ENCODE data around the gene SMCP.
A peak's percentile ranks its signal among the peaks of the same experiment; 100 is the strongest.

The SMCP gene, protein sequence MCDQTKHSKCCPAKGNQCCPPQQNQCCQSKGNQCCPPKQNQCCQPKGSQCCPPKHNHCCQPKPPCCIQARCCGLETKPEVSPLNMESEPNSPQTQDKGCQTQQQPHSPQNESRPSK

DNA sequence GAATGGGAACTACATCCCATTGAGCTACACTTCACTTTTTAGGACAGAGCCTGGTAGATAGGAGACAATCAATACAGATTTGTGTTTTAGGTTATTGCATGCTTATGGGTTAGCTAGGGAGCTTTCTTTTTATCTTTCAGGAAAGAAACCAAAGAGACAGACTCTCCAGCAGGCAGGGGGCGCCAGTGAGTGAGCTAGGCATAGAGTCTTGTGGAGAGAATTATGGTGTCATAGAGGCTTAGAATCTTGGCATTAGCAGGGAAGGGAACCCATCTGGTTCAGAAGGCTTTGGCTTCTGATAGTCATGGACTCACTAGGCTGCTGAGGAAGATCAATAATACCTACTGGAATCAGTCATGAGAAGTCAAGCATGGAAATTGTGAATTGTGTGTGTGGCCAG, at the start of gene SMCP:
TSS of gene SMCP (plus strand) at position 281 of the 400 bp plus-strand sequence. CDS start 6,101 bp downstream, outside the sequence.
- no peak for DNase-seq (ENCODE audit: low read depth)

DNA sequence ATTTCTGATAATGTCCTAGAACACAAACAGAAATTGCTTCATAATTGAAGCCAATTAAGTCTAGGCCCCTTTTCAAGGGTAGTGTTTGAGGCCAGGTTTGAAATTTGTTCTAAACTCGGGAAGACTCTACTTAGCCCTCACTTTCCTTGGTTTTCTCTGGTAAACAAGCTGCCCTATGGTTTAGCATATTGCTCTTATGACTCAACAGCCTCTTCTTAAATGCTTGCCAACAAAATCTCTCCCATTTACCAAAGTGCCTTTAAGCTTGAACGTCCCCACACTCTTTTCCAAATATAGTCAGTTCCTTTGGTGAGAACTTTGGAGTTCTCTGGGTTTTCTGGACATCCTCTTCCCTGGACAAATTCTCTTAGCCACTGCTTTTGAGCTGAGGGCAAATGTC, 41.3 kb upstream of the SMCP start:
- DNase-seq (ENCODE audit: low read depth), result no peak

DNA sequence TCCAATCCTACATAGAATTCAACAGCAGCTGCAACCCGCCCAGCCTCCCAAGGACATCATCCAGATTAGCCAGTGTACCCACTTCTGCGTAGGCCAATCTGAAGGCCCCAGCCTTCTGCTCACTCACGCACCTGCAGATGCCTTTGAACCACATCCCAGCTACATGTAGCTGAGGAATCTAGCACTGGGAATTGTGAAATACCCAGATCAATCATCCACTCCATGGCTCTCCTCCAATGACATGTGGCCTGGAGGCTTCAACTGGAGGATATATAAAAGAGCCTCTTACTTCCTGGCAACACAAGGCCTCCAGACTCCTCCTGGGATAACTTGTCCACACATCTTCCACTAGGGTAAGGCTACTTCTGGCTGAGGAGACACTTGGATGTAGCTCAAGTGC, 35.6 kb upstream of the SMCP start, which contains the start of gene LCE6A:
TSS of gene LCE6A (plus strand) at position 301 of the 400 bp plus-strand sequence. CDS start 665 bp downstream, outside the sequence.
- DNase-seq (ENCODE audit: low read depth), result no peak

DNA sequence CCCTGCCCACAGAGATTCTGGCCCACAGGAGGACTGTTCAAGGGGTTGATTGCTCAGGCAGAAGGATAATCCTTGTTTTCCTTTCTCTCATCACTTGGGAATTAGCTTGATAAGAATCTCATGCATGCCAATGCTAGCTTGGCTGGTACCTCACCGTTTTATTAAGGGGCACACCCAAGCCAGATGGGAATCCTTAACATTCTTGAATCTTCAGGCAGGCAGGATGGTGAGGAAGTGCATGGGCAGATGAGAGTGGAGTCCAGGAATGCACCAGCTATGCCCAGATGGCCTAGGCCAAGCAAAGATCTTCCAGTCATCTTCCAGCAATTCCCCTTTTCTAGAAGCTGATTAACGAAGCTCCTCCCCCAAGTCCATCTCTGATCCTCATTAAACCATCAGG, 22.5 kb upstream of the SMCP start:
- no peak for DNase-seq (ENCODE audit: low read depth)

DNA sequence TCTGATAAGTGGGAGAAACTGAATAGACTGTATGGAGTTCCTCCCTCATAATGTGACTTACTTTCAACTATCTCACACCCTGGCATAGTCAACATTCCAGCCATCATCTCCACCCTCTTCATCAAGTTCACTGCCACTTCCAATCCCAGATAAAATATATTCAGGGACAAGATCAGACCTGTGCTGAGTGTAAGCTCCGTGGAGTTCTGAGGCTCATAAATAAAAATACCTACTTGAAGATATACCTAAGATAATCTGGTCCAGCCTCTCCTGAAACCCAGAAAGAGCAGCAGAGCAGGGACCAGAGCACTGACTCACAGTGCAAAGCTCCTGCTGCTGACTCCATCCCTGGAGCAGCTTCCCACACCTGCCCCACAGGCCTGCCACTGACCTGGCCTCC, 20.1 kb upstream of the SMCP start:
- no peak for DNase-seq (ENCODE audit: low read depth)

DNA sequence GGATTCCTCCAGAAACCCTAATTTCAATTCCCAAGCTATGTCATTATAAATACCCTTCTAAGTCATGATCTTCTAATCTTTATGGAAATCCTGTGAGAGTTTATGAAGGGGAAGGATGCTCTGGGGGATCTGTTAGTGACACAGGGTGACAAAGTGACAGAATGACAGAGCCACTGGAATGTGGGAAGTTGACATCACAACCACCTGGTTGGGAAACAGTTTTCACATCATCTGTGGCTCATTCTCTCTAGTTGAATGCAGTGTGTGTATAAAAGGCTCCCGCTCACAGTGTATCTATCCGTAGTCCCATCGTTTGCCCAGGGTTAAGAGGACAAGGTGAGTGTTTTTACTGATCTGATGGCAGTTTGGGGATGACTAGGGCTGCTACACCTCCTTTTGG, 18.4 kb upstream of the SMCP start, which contains the start of gene LCE7A:
TSS of gene LCE7A (plus strand) at position 301 of the 400 bp plus-strand sequence. CDS start 702 bp downstream, outside the sequence.
- no peak for DNase-seq (ENCODE audit: low read depth)

DNA sequence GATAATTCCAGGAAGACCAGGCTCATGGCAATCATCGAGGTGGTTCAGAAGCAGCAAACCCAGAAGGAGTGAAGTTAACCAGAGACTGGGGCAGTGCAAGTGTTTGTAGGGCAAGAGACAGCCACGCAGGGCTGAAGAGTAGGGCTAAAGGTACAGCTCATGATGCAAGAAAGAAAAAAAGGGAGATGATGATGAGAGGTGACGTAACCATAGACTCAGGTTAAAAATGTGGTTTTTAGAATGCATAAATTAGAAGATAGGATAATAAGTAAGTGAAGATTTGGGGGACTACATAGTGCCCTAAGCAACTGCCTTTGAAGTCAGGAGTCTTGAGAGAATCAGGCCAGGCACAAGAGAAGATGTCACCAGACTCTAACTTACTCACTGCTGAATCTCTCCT, 18.0 kb upstream of the SMCP start:
- no peak for DNase-seq (ENCODE audit: low read depth)

DNA sequence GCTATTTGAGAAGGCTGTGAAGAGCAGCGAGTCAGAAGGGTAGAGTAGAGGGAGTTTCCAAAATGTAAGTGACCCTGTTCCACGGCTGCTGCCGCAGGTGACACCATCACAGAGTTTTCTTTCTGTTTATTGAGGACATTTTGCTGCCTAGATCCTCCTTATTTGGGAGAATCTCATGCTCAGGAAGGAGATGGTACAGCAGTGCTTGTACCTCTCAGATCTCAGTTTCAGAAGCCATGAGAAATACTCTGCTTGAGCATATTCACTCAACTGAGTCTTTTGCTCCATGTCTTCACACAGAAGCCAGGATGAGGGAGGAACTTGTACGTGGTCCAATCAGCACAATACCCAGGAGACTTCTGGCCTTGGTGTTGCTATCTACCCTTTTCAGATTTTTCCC, 16.7 kb upstream of the SMCP start:
- no peak for DNase-seq (ENCODE audit: low read depth)

DNA sequence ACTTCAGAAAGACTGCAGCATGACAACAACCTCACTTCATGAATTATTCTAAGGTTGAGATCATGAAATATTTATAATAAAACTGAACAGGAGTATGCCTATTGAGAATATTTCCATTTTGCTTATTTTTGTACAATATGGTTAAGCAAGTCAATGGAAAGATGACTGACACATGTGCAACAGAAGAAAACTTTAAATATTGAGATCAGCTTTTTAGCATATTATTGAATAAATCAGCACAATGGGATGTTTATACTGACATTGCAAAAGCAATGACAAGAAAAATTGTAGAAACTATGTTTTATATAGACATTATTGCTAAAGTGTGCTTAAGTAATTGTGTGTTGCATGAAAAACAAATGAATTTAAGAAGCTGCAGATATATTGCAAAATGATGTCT, 13.7 kb upstream of the SMCP start:
- DNase-seq (ENCODE audit: low read depth), result no peak

DNA sequence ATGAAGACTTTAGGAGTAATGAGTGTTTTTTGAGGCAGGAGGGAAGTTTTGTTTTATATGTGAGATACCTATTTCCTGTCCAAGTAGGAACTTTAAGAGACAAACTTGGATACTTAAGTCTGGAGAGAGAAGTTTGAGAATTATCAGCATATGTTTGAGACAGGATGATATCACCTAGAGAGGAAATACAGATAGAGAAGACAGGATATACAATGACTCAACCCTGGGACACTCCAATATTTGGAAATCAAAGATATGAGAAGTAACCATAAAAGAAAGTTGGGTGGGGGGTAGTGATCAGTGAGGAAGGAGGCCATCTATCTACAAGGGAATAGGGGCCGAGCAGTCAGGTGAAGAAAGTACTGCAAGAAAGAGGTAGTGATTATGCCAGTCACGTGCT, 11.8 kb upstream of the SMCP start:
- no peak for DNase-seq (ENCODE audit: low read depth)

DNA sequence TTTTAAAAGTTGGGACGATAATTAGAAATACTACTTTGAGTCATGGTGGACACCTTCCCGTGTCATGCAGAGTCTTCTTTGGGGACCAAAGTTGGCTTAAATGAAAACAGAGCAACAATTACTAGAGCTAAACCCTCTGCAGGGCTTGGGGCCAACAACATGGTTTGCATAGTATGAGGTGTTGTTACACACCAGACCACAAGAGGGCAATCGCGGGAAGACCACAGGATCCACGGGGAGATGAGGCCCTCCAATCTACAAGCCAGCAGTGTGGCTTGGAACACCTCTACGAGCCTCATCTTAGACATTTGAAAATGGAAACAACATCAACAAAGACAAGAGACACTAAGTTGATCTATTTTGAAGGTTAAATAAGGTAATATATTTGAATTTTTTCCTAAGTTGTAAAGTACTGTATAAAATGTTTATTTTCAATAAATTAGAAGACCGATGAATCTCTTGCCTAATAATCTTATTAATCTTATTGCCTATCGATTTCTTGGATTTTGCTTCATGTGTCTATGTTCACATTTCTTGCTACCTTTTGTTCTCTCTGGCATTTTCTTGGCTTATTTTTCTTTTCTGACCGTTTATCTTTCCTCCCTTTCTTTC, 8.2 kb upstream of the SMCP start:
- DNase-seq (ENCODE audit: low read depth), result peak; percentile 34

DNA sequence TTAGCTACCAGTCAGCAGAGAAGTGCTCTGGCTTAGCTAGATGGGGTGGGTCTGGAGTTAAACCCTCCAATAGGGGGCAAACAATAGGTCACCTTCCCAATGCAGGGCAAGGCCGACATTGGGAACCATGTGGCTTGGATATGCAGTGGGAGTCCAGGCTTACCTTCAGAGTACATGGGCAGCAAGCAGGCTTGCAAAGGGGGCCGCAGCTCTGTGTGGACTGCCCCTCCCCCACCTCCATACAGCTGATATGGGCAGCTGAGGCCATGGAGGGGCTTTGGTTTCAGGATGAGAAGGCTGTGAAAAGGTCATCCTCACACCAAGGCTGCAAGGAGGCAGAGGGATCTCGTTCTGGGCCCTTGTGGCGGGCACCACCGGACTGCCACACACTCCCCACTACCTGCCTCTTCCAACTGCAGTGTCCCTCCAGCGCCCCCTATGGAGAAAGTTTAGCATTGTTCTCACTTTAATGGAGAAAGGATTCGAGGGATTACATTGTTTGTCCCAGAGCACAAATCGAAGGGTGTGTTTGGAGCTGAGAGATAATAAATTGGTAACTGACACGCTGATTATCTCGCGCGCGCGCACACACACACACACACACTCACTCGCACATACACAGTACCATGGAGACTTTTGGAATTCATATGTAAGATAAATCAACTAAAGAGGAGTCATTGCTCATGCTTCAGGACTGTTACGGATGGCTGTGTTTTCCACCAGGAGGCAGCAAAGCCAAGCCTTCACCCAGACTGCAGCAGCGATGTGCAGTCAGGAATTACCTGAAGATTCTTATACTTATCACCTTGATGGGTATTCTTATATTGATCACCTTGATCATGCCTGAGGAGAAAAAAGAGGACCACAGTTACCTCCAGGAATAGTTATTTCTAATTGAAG, 7.0 kb upstream of the SMCP start:
- no peak for DNase-seq (ENCODE audit: low read depth)

DNA sequence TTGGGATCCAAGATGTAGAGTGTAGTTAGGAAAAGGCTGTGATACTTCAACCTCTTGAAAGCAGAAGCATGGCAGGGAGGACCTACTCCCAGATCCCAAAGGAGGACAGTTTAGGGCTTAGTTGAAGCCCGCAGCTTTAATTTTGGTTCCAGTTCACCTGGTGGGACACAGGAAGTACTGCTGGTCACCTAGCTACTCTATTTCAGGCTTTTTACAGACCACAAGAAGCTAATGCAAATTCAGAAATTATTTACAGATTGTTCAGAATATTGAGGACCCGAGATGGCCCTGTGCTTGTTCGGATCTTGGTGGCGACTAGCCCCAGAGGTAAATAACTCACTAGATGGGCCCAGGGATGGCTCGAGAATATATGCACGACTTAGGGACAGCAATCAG, 6.4 kb upstream of the SMCP start:
- DNase-seq (ENCODE audit: low read depth), result no peak

DNA sequence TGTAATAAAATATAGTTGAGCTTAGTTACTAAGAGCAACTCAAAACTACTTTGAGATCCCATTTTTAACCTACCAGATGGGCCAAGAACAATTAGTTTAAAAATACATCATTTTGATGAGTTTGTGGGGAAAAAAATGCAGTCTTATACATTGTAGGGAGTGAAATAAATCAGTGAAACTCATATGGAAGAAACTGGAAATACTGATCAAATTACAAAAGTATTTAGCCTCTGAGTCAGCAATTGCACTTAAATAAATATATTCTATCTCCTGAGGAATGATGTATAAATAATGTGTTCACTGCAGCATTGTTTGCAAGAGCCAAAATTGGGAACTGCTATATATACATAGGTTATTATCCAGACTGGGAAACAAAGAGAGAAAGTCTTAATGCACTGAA, 4.6 kb upstream of the SMCP start:
- DNase-seq (ENCODE audit: low read depth), result no peak

DNA sequence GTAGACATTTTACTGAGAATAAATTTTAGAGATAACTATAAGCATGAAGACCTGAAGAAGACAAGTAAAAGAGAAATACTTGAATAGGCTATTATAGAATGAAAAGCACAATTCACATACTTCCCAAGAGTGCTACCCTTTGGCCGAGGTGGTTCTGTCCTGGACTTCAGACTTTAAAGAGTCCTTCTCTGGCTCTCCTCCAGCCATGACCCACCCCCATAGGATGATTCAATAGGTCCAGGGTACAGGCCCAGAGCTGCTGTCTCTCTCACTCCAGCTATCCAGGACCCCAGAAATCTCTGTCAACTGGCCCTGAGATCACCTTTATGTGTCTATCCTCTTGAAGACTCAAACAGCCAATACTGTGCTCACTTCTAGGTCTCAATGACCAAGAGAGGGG, 1.3 kb upstream of the SMCP start:
- no peak for DNase-seq (ENCODE audit: low read depth)

DNA sequence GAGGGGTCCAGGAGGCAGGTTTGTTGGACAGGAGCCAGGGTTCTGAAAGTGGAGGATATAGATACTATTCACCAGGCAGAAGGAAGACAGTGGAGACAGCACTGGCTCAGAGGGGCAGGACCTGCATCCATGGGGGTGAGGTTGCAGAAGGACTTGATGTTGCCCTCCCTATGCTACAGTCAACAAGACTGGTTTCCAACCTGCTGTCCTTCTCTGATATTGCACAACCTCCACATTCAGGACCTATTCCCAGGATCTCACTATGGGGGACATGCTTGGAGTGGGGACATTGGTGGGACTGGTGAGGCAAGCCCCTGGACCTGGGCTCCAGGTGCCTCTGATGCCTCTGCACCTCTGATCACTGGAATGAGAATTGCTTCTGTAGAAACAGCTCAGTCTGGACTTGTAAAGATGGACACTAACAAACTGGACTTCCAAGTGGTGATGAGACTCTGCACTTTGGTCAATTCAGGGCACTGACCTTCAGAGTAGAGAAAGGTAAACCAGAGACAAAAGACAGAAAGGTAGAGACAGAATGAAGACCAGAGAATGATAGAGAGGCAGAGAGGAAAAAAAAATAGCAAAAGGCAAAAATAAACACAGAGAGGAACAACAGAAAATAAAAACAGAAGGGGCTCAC, 1.6 kb downstream of the SMCP start:
- DNase-seq (ENCODE audit: low read depth), result no peak

DNA sequence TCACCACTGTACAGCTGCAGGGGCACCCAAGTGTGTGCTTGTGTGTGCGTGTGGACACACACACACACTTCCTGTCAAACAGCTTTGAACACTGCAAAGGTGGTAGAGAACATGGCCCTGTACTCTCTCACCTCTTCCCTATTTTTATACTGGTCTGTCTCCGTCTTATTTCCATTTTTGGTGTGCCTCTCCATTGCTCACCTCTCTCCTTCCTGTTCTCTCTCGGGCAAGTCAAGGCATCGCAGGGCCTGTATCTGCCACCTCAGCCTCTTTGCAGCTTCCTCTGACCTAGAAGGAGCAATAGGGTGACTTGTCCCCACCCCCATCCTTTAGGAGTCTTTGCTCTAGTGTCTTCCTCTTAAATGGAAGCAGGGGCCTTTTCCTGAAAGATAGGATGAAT, 2.2 kb downstream of the SMCP start:
- DNase-seq (ENCODE audit: low read depth), result no peak

DNA sequence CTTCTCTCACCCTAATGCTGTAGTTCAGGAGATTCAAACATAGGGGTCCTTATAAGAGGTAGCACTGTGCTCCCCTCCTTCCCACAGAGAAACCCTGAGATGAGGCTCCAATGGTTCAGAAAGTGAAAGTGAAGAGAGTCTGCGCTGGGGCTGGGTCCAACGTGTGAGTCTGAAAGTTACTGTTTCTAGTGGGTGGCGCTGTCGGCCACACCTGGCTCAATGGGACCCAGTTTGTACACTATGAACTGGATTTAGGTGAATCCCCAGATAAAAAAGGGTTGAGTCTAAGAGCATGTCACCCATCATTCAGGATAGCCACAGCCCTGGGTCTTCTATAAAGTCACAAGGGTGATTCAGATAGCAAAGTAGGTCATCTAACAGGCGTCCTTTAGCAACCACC, 2.8 kb downstream of the SMCP start:
- DNase-seq (ENCODE audit: low read depth), result no peak

DNA sequence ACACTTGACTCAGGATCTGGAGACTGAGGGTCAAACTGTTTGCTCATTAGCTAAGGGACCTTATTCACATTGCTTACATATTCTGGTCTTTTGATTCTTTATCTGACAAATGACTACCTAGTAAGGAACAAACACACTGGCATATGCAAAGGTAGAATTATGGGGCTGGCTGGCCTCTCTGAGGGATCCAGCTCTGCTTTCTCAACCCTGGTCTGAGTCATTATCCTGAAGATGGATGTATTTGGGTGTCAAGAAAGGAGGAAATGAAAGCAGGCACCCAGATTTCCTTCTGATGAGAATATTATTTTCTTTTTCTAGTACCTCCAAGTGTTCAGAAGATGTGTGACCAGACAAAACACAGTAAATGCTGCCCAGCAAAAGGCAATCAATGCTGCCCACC, 6.0 kb downstream of the SMCP start:
- no peak for DNase-seq (ENCODE audit: low read depth)

DNA sequence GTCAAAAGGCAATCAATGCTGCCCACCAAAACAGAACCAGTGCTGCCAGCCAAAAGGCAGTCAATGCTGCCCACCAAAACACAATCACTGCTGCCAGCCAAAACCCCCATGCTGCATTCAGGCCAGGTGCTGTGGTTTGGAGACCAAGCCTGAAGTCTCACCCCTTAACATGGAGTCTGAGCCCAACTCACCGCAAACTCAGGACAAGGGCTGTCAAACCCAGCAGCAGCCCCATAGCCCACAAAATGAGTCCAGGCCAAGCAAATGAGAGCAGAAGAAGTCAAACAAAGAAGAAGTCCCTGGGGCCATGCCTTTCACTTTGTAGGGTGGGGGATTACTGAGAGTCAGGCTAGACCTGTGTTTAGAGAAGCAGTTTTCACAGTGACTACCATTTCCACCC, 6.4 kb downstream of the SMCP start:
- no peak for DNase-seq (ENCODE audit: low read depth)

DNA sequence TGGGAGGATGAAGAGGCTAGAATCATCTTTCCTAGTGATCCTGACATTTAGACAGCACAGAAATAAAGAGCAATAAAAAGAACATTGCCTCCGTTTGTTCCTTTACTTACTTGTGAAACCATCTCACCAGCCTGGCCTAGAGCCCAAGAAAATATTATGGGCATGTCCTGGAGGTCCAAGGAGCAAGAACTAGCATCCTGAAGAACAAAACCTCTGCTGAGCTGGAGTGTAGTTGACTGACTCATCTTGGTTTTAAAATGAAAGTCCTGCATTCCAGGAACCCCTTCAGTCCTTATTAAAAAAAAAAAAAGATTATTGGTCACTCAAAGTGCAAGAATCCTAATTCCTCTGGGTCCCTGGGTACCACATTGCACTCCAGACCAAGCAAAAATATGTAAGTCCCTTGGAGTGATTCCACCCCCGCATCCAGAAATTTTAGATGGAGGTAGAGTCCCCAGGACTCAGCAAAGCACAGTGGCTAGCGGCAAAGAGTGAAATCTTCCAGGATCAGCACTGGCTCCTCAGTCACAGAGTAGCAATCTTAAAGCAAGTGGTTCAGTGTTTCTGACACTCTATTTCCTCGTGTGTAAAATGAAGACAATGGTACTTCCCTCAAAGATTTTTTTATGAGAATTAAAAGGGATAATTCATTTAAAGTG, 7.0 kb downstream of the SMCP start:
- no peak for DNase-seq (ENCODE audit: low read depth)

DNA sequence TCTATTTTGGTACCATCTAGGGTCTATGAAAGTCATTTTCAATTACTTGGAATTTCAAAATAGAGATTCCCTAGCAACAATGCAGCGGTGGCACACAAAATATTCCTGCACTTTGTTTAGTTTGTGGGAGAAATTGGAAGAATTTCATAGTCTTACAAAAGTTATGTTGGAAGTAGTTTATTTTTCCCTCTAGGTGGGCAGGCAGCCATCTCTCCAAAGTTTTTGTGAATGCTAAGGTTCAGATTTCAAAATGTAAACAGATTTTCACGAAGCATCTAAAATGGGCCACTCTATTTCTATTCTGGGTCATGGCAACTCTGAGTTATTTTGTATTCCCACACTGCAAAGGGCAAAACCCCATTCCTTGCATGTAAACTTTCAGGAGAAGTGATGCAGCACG, 8.0 kb downstream of the SMCP start:
- no peak for DNase-seq (ENCODE audit: low read depth)
